CMK (cell line): ENCODE measurements around the gene SPATC1L.
A peak's percentile ranks its signal among the peaks of the same experiment; 100 is the strongest.
"Not testable (repeated sequence)": the region's sequence is repeated elsewhere in the genome, so short reads cannot be mapped to it uniquely, and the experiment has no call there.

Experiments used
- DNase-seq: peaks from one replicate; pipeline ENCODE4 v3.0.0-alpha.2; 2010; ENCODE audit warnings: low read depth

SPATC1L gene

GRCh38 chr21:46183910-46184624 is at the start of gene SPATC1L:
SPATC1L (minus strand) TSS chr21:46184459; CDS start chr21:46182816, 1,643 bp downstream.
- peak; percentile 80 for DNase-seq

GRCh38 chr21:46229923-46230260 is 45.6 kb upstream of the SPATC1L start:
- no peak for DNase-seq

DNA sequence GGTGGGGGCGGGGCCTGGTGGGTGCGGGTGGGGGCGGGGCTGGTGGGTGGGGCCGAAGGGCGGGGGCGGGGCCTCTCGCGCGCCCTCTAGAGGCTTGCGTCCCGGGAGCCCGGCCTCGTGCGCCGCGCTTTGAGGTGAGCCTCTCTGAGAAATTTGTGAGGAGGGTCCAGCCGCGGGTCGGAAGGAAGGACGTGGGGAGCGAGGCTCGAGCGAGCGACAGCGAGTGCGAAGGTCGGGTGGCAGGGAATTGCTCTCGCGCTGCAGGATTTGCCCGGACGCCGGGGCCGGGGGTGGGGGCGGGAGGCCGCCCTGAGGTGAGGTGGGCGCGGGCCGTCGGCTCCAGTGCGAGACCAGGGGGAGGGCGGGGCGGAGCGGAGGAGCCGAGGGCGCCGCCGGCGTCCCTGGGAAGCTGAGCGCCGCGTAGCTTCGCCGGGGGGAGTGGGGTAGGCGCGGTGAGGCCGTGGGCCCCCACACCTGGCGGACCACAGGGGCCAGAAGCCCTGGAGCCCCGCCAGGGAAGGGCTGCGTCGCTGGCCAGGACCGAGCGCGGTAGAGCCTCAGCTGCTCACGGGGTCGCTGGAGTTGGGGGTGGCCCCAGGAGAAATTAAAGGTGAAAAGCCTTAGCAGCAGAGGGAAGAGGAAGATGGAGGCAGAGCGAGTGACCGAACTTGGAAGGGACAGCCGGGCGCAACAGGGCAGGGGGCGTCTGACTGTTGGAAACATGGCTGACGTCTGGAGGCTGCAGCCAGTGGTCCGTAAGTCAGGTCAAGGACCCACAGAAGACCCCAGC is 45.1 kb upstream of the SPATC1L start:
- peak; percentile 82 for DNase-seq

DNA sequence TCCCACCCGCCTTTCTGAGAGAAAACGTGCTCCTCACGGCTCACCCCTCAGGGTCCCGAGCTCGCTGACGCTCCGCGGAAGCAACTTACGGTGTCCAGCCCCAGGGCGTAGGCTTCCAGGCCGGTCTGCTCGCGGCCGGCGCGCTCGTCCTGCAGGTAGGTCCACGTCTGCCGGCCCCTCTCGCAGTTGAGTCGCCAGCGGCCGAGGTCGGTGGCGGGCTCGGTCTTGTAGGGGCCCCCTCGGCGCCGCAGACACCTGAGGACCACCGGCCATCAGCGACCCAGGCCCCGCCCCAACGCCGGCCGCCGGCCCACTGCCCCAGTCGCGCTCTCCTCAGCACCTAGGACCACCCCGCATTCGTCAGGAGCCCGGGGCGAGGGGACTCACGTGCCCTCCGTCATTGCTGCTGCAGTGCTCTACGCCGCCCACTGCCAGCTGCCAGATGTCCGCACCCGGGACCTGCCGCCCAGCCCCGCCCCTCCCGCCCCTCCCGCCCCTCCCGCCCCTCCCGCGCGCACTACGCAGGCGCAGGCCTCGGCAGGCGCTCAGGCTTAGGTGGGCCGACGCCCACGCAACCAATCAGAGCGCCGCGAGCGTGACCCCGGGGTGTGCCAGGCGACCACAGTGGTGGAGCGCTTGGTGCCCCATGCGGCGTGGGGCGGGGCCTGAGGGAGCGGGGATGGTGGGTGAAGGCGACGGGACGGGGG is 44.2 kb upstream of the SPATC1L start, which contains the start of gene LSS:
TSS of gene LSS (minus strand) at position 430 of the 707 bp plus-strand sequence. CDS start at position 401, 29 bp downstream.
- DNase-seq, result peak; percentile 100

GRCh38 chr21:46227811-46228344 is 43.6 kb upstream of the SPATC1L start:
- DNase-seq, result no peak

DNA sequence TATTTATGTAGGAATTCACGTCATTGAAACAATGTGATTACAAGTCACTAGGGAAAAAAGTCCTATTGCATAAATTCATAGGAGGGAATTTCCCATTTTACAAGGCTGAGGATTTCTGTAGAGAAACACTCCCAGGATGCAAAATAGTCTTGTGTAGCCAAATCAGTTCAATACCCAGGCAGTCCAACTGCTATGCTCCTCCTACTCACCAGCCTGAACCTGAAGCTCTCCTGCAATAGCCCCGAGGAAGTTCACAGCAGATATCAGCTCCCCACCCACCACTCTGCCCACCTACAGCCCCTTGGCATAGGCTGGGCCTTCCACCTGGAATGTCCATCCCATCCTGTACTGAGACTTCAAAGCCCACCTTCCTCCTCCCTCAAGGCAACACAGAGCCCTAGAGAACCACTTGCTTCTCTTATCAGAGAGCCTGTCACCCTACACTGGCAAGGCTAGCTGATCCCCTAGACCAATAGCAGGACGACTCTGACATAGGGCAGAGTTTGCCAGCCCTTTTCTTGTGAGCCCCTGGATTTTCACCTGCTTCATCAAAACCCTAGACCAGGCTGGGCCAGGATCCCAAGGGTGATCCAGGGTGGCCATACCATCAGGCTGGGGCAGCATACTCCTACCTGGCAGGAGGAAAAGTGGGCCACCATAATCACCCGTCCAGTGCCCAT is 42.8 kb upstream of the SPATC1L start:
- no peak for DNase-seq

DNA sequence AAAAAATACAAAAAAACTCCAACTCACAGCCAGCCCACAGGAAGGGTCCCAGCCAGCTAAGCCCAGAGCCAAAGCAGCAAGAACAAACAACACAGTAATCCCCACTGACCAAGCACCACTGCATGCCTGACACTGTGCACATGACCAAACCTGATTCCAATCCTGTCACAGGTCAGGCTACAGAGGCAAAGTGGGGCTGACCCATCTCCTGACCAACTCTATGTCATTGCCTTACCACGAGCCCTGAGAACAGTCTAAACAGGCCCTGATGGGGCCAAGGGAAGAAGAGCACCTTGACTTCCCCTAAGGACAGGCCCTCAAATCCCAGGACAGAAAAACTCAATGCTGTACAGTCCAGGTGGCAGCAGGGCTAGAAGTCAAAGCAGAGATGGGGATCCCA is 41.9 kb upstream of the SPATC1L start:
- no peak for DNase-seq

- DNase-seq, result not testable (repeated sequence)
Observed at GRCh38 chr21:46223661-46224060, 39.4 kb upstream of the SPATC1L start.

- DNase-seq, result no peak
Observed at GRCh38 chr21:46223217-46223616, 39.0 kb upstream of the SPATC1L start.

GRCh38 chr21:46222436-46223116 is 38.3 kb upstream of the SPATC1L start:
- no peak for DNase-seq

GRCh38 chr21:46221664-46222435 is 37.6 kb upstream of the SPATC1L start:
- no peak for DNase-seq

GRCh38 chr21:46220847-46221246 is 36.6 kb upstream of the SPATC1L start:
- DNase-seq, result no peak

DNA sequence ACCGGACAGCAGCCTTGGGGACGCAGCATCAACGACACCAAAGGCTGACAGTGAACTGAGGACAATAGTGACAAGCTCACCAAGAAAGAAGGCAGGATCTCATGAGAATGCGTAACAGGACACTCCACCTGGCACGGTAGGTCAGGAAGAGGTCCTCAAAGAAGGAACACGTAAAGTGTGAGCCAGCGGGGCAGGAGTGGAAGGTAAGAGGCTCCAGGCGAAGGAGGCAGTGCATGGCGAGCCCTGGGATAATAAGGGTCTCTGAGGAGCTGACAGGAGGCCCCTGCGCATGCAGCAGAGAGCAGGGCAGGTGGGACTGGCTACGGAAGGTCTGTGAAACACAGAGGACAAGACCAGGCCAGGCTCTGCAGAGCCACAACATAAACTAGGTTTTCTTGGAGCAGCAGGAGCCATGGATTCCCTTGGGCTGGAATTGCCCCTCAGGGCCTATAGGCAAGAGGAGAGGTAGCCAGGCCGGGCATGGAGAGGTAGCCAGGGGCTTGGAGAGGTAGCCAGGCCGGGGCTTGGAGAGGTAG is 36.1 kb upstream of the SPATC1L start:
- DNase-seq, result no peak

- no peak for DNase-seq
Observed at GRCh38 chr21:46219591-46220239, 35.5 kb upstream of the SPATC1L start.

GRCh38 chr21:46218906-46219590 is 34.8 kb upstream of the SPATC1L start:
- DNase-seq, result no peak

DNA sequence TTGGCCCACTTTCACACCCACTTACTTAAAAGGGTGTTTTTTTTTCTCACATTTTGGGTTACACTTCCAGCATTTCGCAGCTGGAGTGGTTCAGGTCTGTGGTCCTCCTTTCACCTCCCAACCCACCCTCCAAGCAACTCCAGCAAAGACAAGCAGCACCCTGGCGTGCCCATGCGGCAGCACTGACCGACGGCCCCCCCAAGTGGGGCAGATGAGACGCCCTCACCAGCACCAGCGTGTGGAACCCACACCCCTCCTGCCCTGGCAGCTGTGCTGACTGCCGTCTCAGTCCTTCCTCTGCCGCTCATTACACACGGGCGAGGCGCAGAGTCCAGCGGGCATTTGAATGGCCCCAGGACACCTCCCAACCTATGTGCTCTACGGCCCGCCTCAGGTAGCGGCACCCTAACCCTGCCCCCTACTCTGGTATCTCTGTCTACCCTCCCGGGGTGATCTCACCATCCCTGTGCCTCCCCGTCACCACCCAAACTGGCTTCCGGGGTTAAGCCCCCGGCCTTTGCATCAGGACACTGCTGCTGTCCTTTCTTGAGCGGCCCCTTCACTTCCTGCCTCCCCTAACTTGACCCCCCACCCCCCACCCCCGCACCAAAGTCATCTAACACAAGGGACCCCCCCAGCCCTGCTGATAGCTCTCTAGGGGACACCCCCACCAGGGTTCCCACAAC is 33.4 kb upstream of the SPATC1L start:
- DNase-seq, result no peak

GRCh38 chr21:46216132-46216747 is 32.0 kb upstream of the SPATC1L start:
- DNase-seq, result no peak
